Left forelimb (tissue), 1 donor: ENCODE measurements around the gene PDCL2.
"Not testable (repeated sequence)": the region's sequence is repeated elsewhere in the genome, so short reads cannot be mapped to it uniquely, and the experiment has no call there.

ENCODE experiments used
- DNase-seq: peaks from one replicate; pipeline ENCODE4 v3.0.0-alpha.2; 2018; ENCODE audit warnings: low spot score

The PDCL2 gene

DNA sequence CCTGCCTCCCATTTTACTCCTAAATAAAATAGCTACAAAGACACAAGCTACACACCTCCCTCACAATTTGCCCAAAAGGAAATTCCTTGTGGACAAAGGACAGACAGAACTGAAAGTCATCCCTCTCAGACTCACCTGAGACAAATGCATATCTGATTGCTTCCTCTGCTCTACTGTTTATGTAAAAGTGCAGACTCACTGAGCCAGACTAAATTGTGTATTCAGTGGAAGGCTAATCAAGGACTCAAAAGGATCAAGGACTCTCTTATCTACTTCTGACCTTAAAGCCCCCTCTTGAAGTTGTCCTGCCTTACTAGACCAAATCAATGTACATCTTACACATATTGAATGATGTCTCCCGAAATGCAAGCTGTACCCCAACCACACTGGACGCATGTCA, 3.9 kb downstream of the PDCL2 start:
- DNase-seq = no peak

DNA sequence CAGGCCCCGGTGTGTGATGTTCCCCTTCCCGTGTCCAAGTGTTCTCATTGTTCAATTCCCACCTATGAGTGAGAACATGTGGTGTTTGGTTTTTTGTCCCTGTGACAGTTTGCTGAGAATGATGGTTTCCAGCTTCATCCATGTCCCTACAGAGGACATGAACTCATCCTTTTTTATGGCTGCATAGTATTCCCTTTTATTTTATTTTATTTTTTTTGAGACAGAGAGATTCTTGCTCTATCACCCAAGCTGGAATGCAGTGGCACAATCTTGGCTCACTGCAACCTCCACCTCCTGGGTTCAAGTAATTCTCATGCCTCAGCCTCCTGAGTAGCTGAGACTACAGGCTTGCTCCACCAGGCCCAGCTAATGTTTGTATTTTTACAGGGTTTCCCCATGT, 9.3 kb downstream of the PDCL2 start:
- not testable (repeated sequence) for DNase-seq

DNA sequence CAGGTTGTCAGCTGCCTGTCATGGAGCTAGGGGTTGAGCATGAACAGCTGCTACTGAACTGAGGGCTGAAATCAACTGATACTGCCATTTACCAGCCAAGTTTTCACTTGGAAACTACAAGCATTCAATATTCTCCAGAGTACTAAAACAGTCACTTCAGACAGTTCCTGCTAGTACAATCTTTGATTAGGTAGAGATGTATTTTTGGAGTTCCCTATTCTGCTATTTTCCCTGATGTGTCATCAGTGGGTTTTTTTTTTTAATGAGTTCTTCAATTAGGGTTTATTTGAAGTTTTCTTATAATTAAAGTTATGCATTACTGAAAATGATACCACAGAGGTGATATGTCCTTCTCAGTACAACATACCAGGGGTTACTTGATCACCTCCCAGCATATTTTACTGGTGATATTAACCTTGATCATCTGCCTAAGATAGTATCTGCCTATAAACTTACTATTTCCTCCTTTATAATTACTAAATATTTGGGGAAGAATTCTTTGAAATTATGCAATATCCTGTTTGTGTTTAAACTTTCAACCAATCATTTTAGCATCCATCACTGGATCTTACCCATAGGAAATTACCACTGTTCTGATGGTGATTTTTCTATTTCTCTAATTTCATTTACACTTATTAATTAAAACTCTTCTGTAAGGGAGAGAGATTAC, 13.6 kb downstream of the PDCL2 start:
- no peak for DNase-seq

DNA sequence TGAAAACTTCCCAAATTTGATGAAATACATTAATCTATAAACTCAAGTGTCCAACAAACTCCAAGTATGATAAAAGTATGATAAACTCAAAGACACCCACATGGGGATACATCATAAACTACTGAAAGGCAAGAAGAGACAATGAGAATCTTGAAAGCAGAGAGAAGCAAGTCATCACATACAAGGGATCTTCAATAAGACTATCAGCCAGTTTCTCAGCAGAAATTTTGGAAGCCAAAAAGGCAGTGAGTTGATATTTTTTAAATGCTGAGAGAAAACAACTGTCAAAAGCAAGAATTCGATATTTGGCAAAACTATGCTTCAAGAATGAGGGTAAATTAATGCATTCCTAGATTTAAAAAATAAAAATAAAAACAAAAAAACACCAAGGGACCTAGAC, 16.5 kb downstream of the PDCL2 start:
- DNase-seq = no peak

DNA sequence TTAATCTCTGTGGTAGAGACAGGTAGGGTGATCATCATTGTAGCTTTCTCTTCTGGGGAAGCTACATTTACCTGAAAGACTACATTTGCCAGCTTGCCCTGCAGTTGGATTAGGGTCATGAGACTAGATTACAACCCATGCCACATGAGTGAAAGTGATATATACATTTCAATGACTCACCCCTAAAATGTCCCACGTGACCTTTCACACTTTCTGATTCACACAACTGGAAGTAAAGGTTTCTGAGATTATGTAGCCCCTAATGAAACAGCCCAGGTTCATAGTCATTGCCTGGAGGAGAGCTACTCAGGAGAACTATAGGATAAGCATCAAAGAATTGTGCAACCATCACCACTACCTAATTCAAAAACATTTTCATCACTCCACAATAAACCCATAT, 17.8 kb downstream of the PDCL2 start:
- no peak for DNase-seq

DNA sequence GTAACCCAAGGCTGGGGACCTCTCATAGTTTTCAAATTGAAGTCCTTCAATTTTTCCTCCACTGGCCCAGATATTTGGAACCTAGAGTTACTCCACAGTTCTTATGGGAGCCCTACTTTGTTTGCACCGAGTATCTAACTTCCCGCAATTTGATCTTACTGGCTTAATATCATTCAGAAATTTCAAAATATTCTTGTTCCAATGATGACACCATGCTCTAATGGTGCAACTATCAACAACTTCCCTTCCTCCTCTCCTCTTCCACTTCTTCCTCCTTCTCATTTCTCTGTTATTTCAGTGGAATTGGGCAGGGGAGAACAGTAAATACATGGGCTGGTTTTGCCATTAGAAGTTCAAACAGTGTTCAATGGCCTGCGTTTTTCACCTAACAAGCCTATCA, 20.2 kb downstream of the PDCL2 start:
- DNase-seq = no peak

DNA sequence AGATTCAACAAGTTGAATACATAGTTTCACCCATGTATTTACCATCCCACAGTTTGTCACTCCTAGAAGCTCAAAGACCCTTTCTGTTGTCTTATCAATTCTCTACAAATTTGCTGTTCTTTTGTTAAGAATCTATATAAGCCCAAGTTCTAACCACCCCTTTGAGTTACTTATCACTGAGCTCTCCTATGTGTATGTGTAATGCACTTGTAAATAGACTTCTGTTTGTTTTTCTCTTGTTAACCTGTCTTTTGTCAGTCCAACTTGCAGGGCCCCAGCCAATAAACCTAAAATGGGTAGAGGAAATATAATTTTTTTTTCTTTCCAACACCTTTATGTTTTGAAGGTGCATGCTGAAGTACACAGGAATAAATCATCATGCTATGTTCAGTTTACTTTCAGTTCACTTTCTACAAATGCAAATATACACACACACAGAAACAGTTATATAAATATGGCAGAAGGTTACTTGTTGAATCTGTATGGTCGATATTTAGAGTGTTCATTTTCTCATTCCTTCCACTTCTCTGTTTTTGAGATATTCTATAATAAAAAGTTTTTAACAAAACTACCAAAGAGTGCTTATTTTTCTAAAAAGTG, 23.0 kb downstream of the PDCL2 start:
- DNase-seq = no peak

DNA sequence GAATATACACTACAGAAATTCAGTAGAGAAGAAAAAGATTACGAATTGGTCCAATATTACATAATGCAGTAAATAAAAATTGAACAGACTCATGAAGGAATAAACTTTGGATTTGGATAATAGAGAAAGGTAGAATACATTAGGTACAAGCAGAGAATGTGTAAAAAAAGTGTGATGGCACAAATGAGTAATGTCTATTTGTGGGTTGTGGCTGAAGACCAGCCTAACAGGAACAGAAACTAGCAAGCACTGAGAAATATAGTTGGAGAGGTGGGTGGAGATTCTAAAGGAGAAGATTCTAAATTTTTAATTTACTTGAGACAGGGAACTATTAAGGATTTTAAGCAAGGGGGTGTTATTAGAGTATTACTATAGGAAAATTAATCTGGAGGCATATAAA, 30.2 kb downstream of the PDCL2 start:
- DNase-seq = no peak

DNA sequence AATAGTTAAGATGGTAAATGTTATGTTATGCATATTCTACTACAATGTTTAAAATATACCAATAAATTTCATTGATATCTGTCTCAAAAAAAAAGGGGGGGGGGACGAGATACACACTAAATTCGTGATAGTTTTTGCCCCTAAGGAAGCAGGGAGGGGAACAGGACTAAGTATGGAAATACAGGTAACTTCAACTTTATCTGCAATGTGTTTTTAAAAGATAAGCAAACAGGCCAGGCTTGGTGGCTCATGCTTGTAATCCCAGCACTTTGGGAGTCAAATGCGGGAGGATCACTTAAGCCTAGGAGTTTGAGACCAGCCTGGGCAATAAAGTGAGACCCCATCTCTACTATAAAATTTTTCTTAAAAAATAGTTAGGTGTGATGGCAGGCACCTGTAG, 31.9 kb downstream of the PDCL2 start:
- no peak for DNase-seq

DNA sequence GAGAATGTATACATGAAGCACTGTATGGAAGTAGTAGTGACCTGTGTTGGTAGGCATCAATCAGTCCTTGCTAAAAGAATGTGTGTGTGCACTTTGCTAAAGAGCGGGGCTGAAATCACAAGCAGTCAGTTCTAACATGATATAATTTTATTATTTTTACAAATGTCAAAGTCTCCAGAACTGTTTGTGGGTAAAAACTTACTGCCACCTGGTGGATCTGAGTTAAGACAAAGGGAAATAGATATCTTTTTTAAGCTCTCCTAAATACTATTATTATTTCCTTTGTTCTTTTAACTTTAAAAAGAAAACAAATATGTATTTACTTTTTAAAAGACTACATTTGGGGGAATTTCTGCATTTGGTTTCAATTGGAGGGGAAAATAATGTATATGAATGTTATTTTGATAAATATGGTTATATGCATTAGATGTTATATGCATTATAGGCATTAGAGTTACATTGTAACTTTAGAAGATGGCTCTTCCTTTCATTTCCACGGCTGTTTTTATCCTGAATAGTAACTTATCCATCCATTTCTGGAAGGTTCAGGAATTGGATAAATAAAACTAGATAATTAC, 37.5 kb downstream of the PDCL2 start:
- no peak for DNase-seq

DNA sequence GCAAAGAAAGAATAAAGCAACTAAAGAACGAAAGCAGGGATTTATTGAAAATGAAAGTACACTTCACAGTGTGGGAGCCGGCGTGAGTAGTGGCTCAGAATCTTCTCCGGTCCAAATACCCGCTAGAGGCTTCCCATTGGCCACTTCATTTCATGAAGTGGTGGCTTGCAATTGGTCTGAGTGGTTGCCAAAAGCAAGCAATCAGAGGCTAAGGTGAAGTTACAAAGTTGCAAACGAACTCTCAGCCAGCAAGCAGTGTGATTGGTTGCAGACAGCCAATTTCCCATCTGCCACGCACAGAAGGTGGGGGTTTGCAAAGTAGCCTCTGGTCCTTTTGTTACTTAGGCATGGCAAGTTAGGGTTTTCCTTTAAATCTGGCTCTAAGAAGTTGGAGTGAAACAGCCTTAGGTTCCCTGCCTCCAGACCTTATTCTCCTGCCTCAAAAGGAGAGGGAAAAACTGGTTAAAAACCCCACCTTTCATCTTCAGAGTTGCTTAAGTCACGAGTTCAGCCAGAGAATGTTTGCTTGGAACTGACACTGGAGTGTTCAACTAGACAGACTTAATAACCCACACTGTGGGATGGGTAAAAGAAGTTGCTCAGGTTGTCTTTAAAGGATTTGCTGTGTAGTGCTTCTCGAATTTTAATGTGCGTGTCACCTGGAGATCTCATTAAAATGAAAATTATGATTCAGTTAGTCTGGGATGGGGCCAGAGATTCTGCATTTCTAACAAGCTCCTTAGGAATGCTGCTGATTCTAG, 38.4 kb downstream of the PDCL2 start:
- peak; percentile 65 for DNase-seq

DNA sequence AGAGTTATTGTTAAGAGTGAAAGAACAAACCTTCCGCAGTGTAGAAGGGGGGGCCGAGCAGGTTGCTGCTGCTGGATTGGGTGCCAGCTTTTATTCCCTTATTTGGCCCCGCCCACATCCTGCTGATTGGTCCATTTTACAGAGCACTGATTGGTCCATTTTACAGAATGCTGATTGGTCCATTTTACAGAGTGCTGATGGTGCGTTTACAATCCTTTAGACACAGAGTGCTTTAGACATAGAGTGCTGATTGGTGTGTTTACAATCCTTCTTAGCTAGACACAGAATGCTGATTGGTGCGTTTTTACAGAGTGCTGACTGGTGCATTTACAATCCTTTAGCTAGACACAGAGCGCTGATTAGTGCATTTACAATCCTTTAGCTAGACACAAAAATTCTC, 40.1 kb downstream of the PDCL2 start:
- DNase-seq = not testable (repeated sequence)

DNA sequence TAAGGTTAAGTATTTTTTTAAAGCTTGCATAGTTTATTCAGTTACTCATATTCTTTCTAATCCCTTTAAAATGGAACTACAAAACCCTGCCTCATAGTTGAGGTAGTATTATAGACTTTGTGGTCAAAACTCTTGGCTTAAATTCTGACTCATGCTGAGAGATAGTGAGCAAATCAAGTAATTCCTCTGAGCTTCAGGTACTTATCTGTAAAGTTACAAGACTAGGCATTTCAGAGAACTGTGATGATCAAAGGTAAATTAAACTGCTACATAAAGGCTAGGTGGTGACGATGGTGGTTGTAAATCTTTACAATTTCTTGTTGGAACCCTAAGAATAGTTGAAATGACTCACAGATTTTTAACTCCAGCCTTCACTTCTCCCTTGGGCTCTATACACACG, 42.2 kb downstream of the PDCL2 start:
- no peak for DNase-seq

DNA sequence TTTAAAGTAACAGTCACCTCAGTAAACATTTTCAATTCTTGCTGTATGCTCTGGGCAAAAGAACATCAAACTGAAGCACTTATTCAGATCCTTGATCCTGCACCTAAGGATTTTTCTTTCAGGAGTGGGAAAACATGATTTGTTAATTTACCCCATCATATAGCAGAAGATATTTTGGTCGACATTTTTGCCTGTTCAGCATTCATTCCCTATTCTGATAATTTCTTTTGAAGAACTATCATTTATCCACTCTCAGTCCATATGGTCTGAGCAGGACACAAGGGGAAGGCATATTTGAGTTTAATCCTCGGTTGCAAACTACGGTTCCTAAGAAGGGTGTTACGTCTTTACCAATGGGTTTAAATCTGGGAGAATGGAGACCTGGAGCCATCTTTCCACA, 44.1 kb downstream of the PDCL2 start:
- DNase-seq = no peak

DNA sequence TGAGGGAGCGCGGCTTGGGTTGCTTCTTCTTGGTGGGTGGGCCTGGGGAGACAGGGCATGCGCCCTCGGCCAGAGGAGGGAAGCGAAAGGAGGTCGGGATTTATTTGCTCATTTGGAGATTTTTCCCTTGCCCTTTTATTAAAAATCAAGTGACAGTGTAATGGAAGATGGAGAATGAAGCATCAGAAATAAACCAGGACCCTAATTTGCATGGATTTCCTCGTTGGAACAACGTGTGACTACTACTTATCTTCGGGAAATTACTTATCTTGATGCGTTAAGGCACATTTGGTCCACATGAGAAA, 44.6 kb downstream of the PDCL2 start:
- no peak for DNase-seq

DNA sequence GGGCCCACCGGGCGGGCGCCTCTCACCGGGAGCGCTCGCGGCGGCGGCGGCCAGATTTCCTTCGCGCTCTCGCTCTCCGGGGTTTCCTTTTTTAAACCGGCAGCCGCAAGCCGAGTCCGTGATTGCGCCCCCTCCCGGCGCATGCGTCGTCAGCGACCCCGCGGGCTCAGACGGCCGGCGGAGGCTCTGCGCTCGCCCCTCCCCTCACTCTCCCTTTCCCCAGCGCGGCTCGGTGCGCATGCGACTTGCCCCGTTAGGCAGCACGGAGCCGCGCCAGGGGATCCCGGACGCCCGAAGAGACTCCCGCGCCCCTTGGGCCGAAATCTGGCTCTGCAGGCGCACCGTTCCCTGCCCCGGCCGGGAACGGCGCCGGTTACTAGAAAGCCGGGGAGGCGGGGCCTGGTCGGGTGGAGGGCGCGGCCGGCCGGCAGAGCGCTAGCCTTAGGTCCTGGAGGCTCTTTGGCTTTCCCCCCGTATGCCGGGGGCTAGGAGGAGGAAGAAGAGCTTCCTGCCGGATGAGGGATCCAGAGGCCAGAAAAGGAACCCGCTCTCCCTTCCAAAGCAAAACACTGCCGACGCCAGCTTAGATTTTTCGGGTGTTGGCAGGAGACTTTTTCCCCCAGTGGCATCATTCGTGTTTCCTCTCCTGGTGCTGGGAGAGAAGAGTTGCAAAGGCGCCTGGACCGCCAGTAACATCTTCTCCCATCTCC, 45.1 kb downstream of the PDCL2 start, which contains the start of gene CLOCK:
Gene CLOCK, minus strand, starts transcription at position 154 of the 710 bp plus-strand sequence. CDS start 64,124 bp downstream, outside the sequence.
- DNase-seq = peak; percentile 95

DNA sequence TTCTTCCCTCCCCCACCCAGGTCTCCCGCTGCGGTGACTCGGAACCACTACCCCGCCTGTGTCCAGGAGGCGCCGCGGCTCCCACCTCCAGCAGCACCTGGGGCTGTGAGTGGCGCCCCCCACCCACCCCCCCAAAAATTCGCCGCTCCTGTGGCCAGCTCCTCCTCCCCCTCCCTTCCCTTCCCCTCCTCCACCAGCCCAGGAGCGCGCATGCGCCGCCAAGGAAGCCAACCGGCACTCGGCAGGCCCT, 45.6 kb downstream of the PDCL2 start:
- no peak for DNase-seq

DNA sequence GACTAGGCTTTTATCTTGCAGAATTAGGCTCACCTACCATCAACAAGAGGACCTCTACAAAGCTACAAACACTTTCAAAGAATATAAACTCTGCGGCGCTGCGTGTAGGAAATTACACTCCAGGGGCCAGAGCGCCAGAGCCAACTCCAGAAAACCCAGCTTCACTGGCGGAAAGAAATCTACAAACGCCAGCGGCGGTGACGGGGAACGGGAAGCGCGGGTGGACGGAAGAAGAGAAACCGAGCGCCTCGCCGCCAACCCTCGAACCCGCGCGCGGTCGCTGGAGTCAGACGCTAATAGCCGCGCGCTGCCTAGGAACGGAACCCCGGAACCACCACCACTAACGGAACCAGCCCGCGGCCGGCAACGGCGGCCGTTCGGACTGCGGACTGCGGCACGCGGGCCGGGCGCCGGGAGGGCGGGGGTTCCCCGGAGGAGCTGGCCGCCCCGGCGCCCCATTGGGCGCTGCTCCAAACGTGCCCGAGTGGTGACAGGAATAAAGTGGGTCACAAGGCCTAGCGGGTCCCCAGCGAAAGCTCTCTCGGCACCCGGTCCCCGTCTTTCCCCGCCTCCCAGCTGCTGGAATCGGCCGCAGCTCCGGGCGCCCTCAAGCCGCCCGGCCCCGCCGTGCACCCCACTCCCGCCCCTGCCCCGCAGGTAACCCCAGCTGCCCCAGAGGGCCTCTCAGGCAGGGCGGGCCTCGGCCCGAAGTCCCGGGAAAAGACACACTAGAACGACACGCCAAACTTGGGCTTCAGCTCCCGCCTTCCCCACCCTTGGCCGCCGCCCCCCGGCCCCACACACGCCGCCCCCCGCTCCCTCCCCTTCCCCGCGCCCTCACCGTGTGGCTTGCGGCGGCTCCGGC, 46.2 kb downstream of the PDCL2 start:
- peak; percentile 90 for DNase-seq

DNA sequence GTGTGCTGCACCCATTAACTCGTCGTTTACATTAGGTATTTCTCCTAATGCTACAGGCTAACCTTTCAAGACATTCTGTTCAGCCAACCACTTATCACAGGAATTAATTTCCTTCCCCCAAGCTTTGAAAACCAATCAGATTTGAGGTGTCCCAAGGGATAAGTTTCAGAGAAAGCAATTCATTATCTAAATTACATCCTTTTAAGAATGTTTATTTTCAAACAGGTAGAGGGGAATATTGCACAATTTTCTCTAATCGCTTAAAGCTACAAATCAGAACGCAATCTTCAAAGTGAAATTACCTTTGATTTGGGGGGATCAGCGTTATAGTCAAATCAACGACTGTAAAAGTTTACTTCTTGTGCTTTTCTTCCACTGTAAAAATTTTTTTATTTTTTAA, 46.9 kb downstream of the PDCL2 start:
- no peak for DNase-seq

DNA sequence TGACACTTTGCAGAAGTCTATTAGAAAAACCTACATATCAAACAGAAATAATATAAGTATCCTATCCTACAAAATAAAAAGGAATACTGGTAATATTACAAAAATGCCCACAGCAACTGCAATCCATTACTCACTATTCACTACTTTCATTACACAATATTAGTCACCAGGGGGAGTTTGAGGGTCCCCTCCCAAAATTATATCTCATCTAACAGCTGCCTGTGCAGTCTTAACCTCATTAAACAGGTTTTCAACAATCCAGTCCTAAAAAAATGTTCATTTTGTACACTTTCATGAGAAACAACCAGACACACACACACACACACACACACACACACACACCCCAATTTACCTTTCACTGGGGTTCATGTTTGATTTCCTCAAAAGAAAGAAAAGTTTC, 48.2 kb downstream of the PDCL2 start:
- no peak for DNase-seq

DNA sequence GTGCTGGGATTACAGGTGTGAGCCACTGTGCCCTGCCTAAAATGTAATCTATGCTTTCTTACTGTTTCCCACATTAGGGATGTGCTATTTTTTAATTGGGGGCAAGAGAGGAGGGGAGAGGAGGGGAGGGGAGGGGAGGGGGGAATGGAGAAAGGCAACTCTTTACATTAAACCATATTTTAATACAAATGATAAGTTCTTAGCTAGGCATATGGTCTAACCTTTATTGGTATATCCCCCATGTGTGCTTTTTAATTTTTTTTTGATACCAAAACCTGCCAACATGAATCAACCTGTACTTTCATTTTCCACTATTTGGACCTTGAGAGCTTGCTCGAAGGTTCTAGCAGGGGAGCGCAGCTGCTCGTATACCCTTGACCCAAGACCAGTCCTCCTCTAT, 51.8 kb downstream of the PDCL2 start:
- DNase-seq = no peak

DNA sequence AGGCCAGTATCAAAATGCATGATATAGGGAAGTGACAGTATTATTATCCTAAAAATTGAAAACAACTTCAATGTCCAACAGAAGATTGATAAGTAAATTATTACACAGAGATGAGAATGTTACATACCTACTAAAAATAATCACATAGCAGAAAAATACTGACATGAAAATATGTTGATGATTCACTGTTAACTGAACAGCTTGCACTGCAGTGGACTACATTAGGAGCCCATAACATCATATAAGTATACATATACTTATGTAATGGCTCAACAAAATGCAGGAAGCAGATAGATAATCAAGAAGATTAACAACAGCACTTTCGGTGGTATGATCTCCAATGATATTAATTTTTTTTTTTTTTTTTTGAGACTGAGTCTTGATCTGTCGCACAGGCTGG, 52.4 kb downstream of the PDCL2 start:
- no peak for DNase-seq
